Measurements from ENCODE around the gene NPTN. TPM values are rescaled to one million over a fixed set of nuclear protein-coding genes. Genes with fewer than 3 reads are reported as not detected.

NPTN gene
- 121 and 152 TPM in 2 replicates for total RNA-seq
- 226 and 372 TPM in 2 replicates for polyA plus RNA-seq
- polyA plus RNA-seq (2012), result 152 and 229 TPM in 2 replicates
- 120 and 150 TPM in 2 replicates for polyA minus RNA-seq (ENCODE audit: low replicate concordance)

DNA sequence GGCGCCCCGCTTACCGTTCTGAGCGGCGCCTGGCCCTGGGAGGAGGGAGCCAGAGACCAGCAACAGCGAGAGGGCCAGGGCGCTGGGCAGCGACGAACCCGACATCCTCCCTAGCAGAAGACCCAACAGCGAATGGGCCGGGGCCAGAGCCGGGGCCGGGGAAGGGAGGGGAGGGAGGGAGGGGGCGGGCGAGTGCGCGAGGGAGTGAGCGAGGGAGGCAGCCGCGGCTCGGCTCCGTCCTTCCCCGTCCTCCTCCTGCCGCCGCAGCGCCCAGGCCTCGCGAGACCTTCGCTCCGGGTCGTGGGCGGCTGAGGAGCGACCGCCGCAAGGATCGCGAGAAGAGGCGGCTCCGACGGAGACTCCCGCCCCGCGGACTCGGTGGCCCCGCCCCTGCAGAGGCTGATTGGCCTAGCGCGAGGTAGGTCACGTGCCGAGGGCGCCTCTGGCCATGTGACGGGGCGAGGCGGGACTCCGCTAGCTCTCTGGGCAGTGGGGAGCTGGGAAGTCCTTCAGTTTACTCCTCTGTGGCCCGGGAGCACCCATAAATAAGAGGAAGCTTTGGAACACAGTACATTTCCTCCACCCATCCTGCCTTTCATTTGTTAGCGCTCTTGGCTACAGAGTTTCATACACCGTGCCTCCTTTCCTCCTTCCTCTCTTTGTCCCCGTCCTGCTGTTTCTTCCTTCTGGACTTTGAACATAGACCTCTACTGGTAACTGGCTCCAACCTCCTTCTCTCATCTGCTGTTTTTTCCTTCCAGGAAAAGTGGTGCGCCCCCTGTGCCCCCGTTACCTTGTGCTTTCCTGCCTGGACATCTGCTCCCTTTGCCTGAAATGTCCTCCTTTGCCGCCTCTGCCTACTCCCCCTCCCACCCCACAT lies at the start of gene NPTN:
Gene NPTN (minus strand): TSS at position 279 of the 880 bp plus-strand sequence. CDS start 174 bp downstream, at position 105.
- no peaks in the 10 kb centered on the region for H3K36me3 ChIP-seq (ENCODE audit: control insufficient read depth, insufficient read depth, low read length)
- H4K20me1 ChIP-seq (ENCODE audit: control insufficient read depth, extremely low read depth, insufficient read depth, low read length), result no peaks in the 10 kb centered on the region
- peak; percentile 96 to 97 for DNase-seq (ENCODE audit: low read depth in 2 of 2)
- H2AFZ ChIP-seq (ENCODE audit: low read length), result peak within 1 kb of the TSS; percentile 72
- peak within 1 kb of the TSS; percentile 93 for H3K27ac ChIP-seq (ENCODE audit: insufficient read depth, low read length)
- H3K9ac ChIP-seq (ENCODE audit: insufficient read depth, low read length), result peak within 1 kb of the TSS; percentile 89
- peaks cover 43% of the 10 kb centered on the region for H3K79me2 ChIP-seq (ENCODE audit: control insufficient read depth, insufficient read depth, low read length)
- no peaks in the 10 kb centered on the region for H3K27me3 ChIP-seq (ENCODE audit: control insufficient read depth, insufficient read depth, low read length)
- TF ChIP-seq, protein P1, sequence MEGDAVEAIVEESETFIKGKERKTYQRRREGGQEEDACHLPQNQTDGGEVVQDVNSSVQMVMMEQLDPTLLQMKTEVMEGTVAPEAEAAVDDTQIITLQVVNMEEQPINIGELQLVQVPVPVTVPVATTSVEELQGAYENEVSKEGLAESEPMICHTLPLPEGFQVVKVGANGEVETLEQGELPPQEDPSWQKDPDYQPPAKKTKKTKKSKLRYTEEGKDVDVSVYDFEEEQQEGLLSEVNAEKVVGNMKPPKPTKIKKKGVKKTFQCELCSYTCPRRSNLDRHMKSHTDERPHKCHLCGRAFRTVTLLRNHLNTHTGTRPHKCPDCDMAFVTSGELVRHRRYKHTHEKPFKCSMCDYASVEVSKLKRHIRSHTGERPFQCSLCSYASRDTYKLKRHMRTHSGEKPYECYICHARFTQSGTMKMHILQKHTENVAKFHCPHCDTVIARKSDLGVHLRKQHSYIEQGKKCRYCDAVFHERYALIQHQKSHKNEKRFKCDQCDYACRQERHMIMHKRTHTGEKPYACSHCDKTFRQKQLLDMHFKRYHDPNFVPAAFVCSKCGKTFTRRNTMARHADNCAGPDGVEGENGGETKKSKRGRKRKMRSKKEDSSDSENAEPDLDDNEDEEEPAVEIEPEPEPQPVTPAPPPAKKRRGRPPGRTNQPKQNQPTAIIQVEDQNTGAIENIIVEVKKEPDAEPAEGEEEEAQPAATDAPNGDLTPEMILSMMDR (conservative IDR thresholded peaks at IDR 0.05 in 1 of 2, IDR thresholded peaks at IDR 0.05 in 1 of 2; ENCODE audit: low read depth in 1 of 2, low read length in 2 of 2), result no peak
- peak within 1 kb of the TSS; percentile 95 for H3K4me2 ChIP-seq (ENCODE audit: extremely low read depth, insufficient read depth, low read length)
- peak within 1 kb of the TSS; percentile 70 to 93 (median 78) for H3K4me3 ChIP-seq (replicated peaks in 1 of 4; ENCODE audit: control extremely low read depth in 1 of 4, insufficient read depth in 1 of 4, low read depth in 3 of 4, low read length in 4 of 4)
- H3K4me1 ChIP-seq (ENCODE audit: control insufficient read depth, extremely low read depth, insufficient read depth, low read length), result peaks cover 15% of the 10 kb centered on the region
- no peaks in the 10 kb centered on the region for H3K9me3 ChIP-seq (ENCODE audit: control insufficient read depth, insufficient read depth, low read depth, low read length)

DNA sequence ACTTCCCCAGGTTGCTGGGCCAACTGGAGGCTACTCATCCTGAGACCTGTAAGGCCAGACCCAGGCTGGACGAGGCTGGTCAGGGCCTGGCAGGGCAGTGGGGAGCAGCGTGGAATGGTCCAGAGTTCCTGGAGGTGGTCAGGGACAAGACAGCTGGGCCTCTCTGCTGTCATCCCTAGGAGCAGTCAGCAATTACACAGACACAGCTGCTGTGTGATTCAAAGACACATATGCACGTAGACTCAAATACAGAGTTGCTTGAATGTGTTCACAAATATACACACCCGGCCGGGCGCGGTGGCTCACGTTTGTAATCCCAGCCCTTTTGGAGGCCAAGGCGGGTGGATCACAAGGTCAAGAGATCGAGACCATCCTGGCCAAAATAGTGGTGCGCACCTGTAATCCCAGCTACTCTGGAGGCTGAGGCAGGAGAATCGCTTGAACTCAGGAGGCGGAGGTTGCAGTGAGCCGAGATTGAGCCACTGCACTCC lies 49.5 kb upstream of the NPTN start:
- H3K79me2 ChIP-seq (ENCODE audit: control insufficient read depth, insufficient read depth, low read length), result peaks cover 29% of the 10 kb centered on the region
- no peak overlapping the region for H3K4me3 ChIP-seq (replicated peaks in 1 of 4; ENCODE audit: control extremely low read depth in 1 of 4, insufficient read depth in 1 of 4, low read depth in 3 of 4, low read length in 4 of 4)
- H4K20me1 ChIP-seq (ENCODE audit: control insufficient read depth, extremely low read depth, insufficient read depth, low read length), result no peaks in the 10 kb centered on the region
- no peak overlapping the region for H3K9ac ChIP-seq (ENCODE audit: insufficient read depth, low read length)
- no peaks in the 10 kb centered on the region for H3K9me3 ChIP-seq (ENCODE audit: control insufficient read depth, insufficient read depth, low read depth, low read length)
- H3K4me2 ChIP-seq (ENCODE audit: extremely low read depth, insufficient read depth, low read length), result no peak overlapping the region
- no peaks in the 10 kb centered on the region for H3K27me3 ChIP-seq (ENCODE audit: control insufficient read depth, insufficient read depth, low read length)
- peaks cover 22% of the 10 kb centered on the region for H3K4me1 ChIP-seq (ENCODE audit: control insufficient read depth, extremely low read depth, insufficient read depth, low read length)
- no peak for TF ChIP-seq EZH2 (IDR thresholded peaks at IDR 0.05; ENCODE audit: low read length, missing control alignments)
- TF ChIP-seq, protein P1 (conservative IDR thresholded peaks at IDR 0.05 in 1 of 2, IDR thresholded peaks at IDR 0.05 in 1 of 2; ENCODE audit: low read depth in 1 of 2, low read length in 2 of 2), result no peak
- no peak for DNase-seq (ENCODE audit: low read depth in 2 of 2)
- H3K27ac ChIP-seq (ENCODE audit: insufficient read depth, low read length), result no peak overlapping the region
- H3K36me3 ChIP-seq (ENCODE audit: control insufficient read depth, insufficient read depth, low read length), result no peaks in the 10 kb centered on the region
- no peak overlapping the region for H2AFZ ChIP-seq (ENCODE audit: low read length)

DNA sequence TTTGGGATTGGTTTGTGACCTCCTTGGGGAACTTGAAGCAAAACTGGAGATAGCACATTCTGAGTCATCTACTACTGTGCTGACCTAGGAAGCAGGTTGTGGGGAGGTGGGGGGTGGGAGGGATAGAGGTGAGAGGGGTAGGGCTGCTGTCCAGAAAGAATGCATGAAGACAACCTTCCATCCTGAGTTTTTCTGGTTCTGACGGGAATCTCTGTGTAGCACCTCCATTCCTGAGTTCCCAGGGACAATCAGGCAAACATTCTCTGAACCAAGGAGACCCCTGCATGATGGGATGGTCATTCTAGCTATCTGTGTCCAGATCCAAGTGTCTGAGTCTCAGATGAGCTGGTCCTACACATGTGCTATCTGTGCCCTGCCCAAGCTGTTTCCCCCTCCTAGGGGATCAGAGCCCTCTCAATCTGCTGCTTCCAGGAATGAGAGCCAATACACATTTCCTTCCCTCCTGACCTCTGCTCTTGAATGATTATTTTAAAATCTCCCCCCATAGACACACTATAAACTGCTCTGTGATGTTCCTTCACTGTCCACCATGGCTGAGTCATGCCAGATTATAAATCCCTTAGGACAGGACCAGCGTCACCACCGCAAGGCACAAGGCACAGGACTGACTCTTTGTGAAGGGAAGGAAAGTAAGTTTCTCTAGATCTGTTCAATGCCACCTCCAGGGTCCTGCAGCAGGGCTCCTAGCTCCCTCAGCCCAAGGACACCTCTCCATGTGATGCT lies 48.8 kb upstream of the NPTN start:
- peaks cover 23% of the 10 kb centered on the region for H3K79me2 ChIP-seq (ENCODE audit: control insufficient read depth, insufficient read depth, low read length)
- no peak overlapping the region for H3K27ac ChIP-seq (ENCODE audit: insufficient read depth, low read length)
- H3K36me3 ChIP-seq (ENCODE audit: control insufficient read depth, insufficient read depth, low read length), result no peaks in the 10 kb centered on the region
- TF ChIP-seq EZH2 (IDR thresholded peaks at IDR 0.05; ENCODE audit: low read length, missing control alignments), result no peak
- TF ChIP-seq, protein P1 (conservative IDR thresholded peaks at IDR 0.05 in 1 of 2, IDR thresholded peaks at IDR 0.05 in 1 of 2; ENCODE audit: low read depth in 1 of 2, low read length in 2 of 2), result no peak
- no peaks in the 10 kb centered on the region for H4K20me1 ChIP-seq (ENCODE audit: control insufficient read depth, extremely low read depth, insufficient read depth, low read length)
- H3K4me1 ChIP-seq (ENCODE audit: control insufficient read depth, extremely low read depth, insufficient read depth, low read length), result peaks cover 17% of the 10 kb centered on the region
- no peaks in the 10 kb centered on the region for H3K27me3 ChIP-seq (ENCODE audit: control insufficient read depth, insufficient read depth, low read length)
- DNase-seq (ENCODE audit: low read depth in 2 of 2), result no peak
- H3K9me3 ChIP-seq (ENCODE audit: control insufficient read depth, insufficient read depth, low read depth, low read length), result no peaks in the 10 kb centered on the region
- no peak overlapping the region for H2AFZ ChIP-seq (ENCODE audit: low read length)
- H3K9ac ChIP-seq (ENCODE audit: insufficient read depth, low read length), result no peak overlapping the region
- H3K4me3 ChIP-seq (replicated peaks in 1 of 4; ENCODE audit: control extremely low read depth in 1 of 4, insufficient read depth in 1 of 4, low read depth in 3 of 4, low read length in 4 of 4), result no peak overlapping the region
- H3K4me2 ChIP-seq (ENCODE audit: extremely low read depth, insufficient read depth, low read length), result no peak overlapping the region
